Endothelial cell of umbilical vein (primary cell): ENCODE measurements around the gene ZFP37.
"Not testable (repeated sequence)": the region's sequence is repeated elsewhere in the genome, so short reads cannot be mapped to it uniquely, and the experiment has no call there.

Source experiments
- CTCF ChIP-seq, 2 donors: IDR thresholded peaks; 1 replicate in 1 of 2; 2 replicates in 1 of 2; pipeline ENCODE4 v1.5.1; 2011; ENCODE audit warnings: low read length in 2 of 2, mild to moderate bottlenecking in 2 of 2, moderate library complexity in 2 of 2, control low read depth in 1 of 2, inconsistent platforms in 1 of 2, low read depth in 1 of 2; ENCODE audit not compliant: insufficient read depth in 1 of 2; ENCODE audit errors: extremely low read depth in 1 of 2
- GATA2 ChIP-seq: IDR thresholded peaks from 2 replicates; pipeline ENCODE4 v1.7.0; 2011; ENCODE audit warnings: low read depth, mild to moderate bottlenecking, moderate library complexity, mixed read lengths, low read length; ENCODE audit not compliant: insufficient read length, insufficient read depth
- POLR2A ChIP-seq: IDR thresholded peaks from 2 replicates; pipeline ENCODE4 v1.6.1; 2012; ENCODE audit warnings: low read depth, mild to moderate bottlenecking, control low read depth, low read length
- POLR2AphosphoS5 ChIP-seq: IDR thresholded peaks from 2 replicates; pipeline ENCODE4 v1.6.1; 2012; ENCODE audit warnings: low read depth, mild to moderate bottlenecking, control low read depth, low read length, moderate library complexity; ENCODE audit not compliant: insufficient read depth

- TF ChIP-seq CTCF (IDR thresholded peaks at IDR 0.05; ENCODE audit: extremely low read depth in 1 of 2, insufficient read depth in 1 of 2, low read depth in 1 of 2, low read length in 2 of 2); POLR2AphosphoS5; POLR2A; GATA2: not testable (repeated sequence)
These were observed 32.6 kb upstream of the ZFP37 start for GRCh38 chr9:113089143-113089505.
